DOHH2 (cell line): Measurements from ENCODE around the gene CNIH2.

Experiments
- H3F3A ChIP-seq: fragments of 200-600 bp; sonication (generic), shearing (Covaris generic); 2 replicates; pipeline ENCODE4 v1.6.0; 2016; ENCODE audit warnings: antibody characterized with exemption, mild to moderate bottlenecking; ENCODE audit not compliant: control insufficient read depth, insufficient read depth
- H3K27ac ChIP-seq: fragments of 200-600 bp; sonication (generic); 2 replicates; pipeline ENCODE4 v1.5.1; 2014; ENCODE audit warnings: low read depth, mild to moderate bottlenecking, low read length, moderate library complexity
- H3K27me3 ChIP-seq: fragments of 200-600 bp; sonication (generic); 2 replicates; pipeline ENCODE4 v1.6.1; 2014; ENCODE audit warnings: mild to moderate bottlenecking, low read length, mixed read lengths; ENCODE audit not compliant: control insufficient read depth
- H3K36me3 ChIP-seq: fragments of 200-600 bp; sonication (generic); 2 replicates; pipeline ENCODE4 v1.6.1; 2014; ENCODE audit warnings: mild to moderate bottlenecking, low read length, moderate library complexity, mixed read lengths; ENCODE audit not compliant: control insufficient read depth
- H3K4me1 ChIP-seq: fragments of 200-600 bp; sonication (generic); 2 replicates; pipeline ENCODE4 v1.6.1; 2014; ENCODE audit warnings: mild to moderate bottlenecking, low read length, mixed read lengths; ENCODE audit not compliant: control insufficient read depth
- H3K4me2 ChIP-seq: fragments of 200-600 bp; sonication (generic); 2 replicates; pipeline ENCODE4 v1.6.0; 2014; ENCODE audit warnings: mild to moderate bottlenecking, low read length, moderate library complexity
- H3K4me3 ChIP-seq: fragments of 200-600 bp; sonication (generic); 2 replicates; pipeline ENCODE4 v1.5.1; 2014; ENCODE audit warnings: mild to moderate bottlenecking, low read length, mixed read lengths
- H3K79me2 ChIP-seq: fragments of 200-600 bp; sonication (generic); 2 replicates; pipeline ENCODE4 v1.6.1; 2014; ENCODE audit warnings: mild to moderate bottlenecking, low read length, mixed read lengths; ENCODE audit not compliant: control insufficient read depth
- H3K9me2 ChIP-seq: fragments of 200-600 bp; sonication (generic); replicated peaks from 2 replicates; pipeline ENCODE4 v1.6.1; 2014; ENCODE audit warnings: mild to moderate bottlenecking, low read length, mixed read lengths; ENCODE audit not compliant: control insufficient read depth
- H3K9me3 ChIP-seq: fragments of 200-600 bp; sonication (generic); 2 replicates; pipeline ENCODE4 v1.6.1; 2014; ENCODE audit warnings: antibody characterized with exemption, low read length, mixed read lengths; ENCODE audit not compliant: control insufficient read depth, insufficient read depth
- H4K20me1 ChIP-seq: fragments of 200-600 bp; sonication (generic); 2 replicates; pipeline ENCODE4 v1.6.0; 2014; ENCODE audit warnings: low read depth, mild to moderate bottlenecking, antibody characterized with exemption, low read length, moderate library complexity; ENCODE audit not compliant: control insufficient read depth, insufficient read depth
- EZH2phosphoT487 ChIP-seq: fragments of 200-600 bp; sonication (generic); IDR thresholded peaks from 2 replicates; pipeline ENCODE4 v1.6.1; 2017; ENCODE audit warnings: borderline replicate concordance, mild to moderate bottlenecking, antibody characterized with exemption, low read length, moderate library complexity, mixed read lengths
- TF ChIP-seq, protein P1 (sequence below): fragments of 200-600 bp; sonication (generic); IDR thresholded peaks from one replicate; pipeline ENCODE4 v1.5.1; 2014; ENCODE audit warnings: antibody characterized with exemption, mild to moderate bottlenecking, low read depth, low read length; ENCODE audit not compliant: poor library complexity, severe bottlenecking

CNIH2 gene

GRCh38 chr11:66328031-66328301 is 50.0 kb downstream of the CNIH2 start:
- Histone ChIP-seq H3K4me1 (peaks cover 44% of the 10 kb centered on the region), H3K36me3 (no peaks in the 10 kb centered on the region), H3K4me3 (no peak overlapping the region), H3K27ac (no peak overlapping the region), H3K4me2 (peak overlapping the region; percentile 66), H3K79me2 (no peaks in the 10 kb centered on the region), H3K27me3 (no peaks in the 10 kb centered on the region), H3K9me2 (no peaks in the 10 kb centered on the region), H3F3A (no peaks in the 10 kb centered on the region), H3K9me3 (no peaks in the 10 kb centered on the region), H4K20me1 (no peaks in the 10 kb centered on the region)
- no peak for TF ChIP-seq EZH2phosphoT487
- TF ChIP-seq, protein P1, sequence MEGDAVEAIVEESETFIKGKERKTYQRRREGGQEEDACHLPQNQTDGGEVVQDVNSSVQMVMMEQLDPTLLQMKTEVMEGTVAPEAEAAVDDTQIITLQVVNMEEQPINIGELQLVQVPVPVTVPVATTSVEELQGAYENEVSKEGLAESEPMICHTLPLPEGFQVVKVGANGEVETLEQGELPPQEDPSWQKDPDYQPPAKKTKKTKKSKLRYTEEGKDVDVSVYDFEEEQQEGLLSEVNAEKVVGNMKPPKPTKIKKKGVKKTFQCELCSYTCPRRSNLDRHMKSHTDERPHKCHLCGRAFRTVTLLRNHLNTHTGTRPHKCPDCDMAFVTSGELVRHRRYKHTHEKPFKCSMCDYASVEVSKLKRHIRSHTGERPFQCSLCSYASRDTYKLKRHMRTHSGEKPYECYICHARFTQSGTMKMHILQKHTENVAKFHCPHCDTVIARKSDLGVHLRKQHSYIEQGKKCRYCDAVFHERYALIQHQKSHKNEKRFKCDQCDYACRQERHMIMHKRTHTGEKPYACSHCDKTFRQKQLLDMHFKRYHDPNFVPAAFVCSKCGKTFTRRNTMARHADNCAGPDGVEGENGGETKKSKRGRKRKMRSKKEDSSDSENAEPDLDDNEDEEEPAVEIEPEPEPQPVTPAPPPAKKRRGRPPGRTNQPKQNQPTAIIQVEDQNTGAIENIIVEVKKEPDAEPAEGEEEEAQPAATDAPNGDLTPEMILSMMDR = no peak

DNA sequence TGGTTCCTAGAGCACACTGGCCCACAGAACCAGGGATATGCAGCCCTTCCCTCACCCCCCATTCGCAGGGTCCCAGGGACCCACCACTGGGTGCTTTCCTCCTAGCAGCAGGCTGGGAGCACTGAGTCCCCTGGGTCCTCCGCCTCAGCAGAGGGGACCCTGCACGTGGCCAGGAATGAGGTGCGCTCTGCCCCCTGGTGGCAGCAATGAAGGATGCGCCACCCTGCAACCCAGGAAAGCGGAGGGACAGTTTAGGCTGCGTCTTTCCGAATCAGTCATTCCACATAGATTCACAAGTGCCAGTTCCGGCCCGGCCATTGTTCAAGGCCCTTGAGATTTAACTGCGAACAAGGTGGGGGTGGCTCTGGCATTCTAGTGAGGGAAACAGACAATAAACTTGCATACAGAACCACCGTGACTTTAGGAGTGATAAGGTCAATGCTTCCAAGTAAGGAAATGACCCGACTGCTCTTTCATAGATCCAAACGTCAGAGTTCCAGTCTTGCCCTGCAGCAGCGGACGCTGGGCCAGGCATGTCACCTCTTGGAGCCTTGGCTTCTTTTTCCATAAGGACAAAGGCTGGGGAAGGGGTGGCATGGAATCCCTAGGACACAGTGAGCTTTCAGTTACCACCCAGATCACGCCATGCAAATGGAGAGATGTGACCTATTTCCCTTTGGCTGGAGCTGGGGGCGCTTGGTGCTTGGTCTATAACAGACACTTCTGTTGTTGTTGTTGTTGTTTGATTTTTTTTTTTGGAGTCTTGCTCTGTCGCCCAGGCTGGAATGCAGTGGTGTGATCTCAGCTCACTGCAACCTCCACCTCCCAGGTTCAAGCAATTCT is 50.5 kb downstream of the CNIH2 start:
- Histone ChIP-seq H3K4me3 (peak overlapping the region; percentile 57), H3K79me2 (no peaks in the 10 kb centered on the region), H3K4me1 (peaks cover 44% of the 10 kb centered on the region), H3K9me3 (no peaks in the 10 kb centered on the region), H3K9me2 (no peaks in the 10 kb centered on the region), H3K27me3 (no peaks in the 10 kb centered on the region), H3F3A (no peaks in the 10 kb centered on the region), H4K20me1 (no peaks in the 10 kb centered on the region), H3K36me3 (no peaks in the 10 kb centered on the region), H3K4me2 (peak overlapping the region; percentile 66), H3K27ac (no peak overlapping the region)
- no peak for TF ChIP-seq EZH2phosphoT487
- TF ChIP-seq, protein P1 = peak; percentile 94

DNA sequence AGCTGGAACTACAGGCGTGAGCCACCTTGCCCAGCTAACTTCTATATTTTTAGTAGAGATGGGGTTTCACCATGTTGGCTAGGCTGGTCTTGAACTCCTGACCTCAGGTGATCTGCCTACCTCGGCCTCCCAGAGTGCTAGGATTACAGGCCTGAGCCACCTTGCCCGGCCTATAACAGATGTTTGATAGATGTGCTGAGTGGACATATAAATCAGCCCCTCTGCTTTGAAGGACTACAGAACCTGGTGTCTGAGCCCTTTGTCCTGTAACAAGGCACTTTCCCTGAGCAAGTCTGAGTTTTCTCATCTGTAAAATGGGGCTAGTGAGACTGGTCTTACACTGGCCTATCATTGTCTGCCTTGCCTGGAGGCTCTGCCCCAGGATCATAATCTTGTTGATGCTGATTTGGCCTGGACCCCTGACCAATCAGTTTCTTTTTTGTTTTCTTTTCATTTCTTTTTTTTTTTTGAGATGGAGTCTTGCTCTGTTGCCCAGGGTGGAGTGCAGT is 51.2 kb downstream of the CNIH2 start:
- Histone ChIP-seq H3K4me2 (no peak overlapping the region; the same call in 1 of the 2 replicates), H3F3A (no peaks in the 10 kb centered on the region), H3K4me1 (peaks cover 44% of the 10 kb centered on the region), H3K4me3 (no peak overlapping the region), H3K27me3 (no peaks in the 10 kb centered on the region), H3K36me3 (no peaks in the 10 kb centered on the region), H3K27ac (no peak overlapping the region), H3K79me2 (no peaks in the 10 kb centered on the region), H3K9me2 (no peaks in the 10 kb centered on the region), H3K9me3 (no peaks in the 10 kb centered on the region), H4K20me1 (no peaks in the 10 kb centered on the region)
- TF ChIP-seq EZH2phosphoT487 = no peak
- TF ChIP-seq, protein P1 = no peak
